Ishikawa (cell line): ENCODE measurements around the gene SPNS3.

Experiments
- CEBPB ChIP-seq: IDR thresholded peaks from 2 replicates; pipeline ENCODE4 v1.6.1; 2012
- CREB1 ChIP-seq: IDR thresholded peaks from 2 replicates; pipeline ENCODE4 v1.6.1; 2012; ENCODE audit warnings: low read depth
- EGR1 ChIP-seq: IDR thresholded peaks from 2 replicates; pipeline ENCODE4 v1.6.1; 2012
- EP300 ChIP-seq: IDR thresholded peaks from 2 replicates; pipeline ENCODE4 v1.6.1; 2012; ENCODE audit warnings: borderline replicate concordance
- FOXM1 ChIP-seq: IDR thresholded peaks from 2 replicates; pipeline ENCODE4 v1.6.1; 2012; ENCODE audit warnings: low read depth, borderline replicate concordance
- MAX ChIP-seq: IDR thresholded peaks from 2 replicates; pipeline ENCODE4 v1.6.1; 2012
- NFIC ChIP-seq: IDR thresholded peaks from 2 replicates; pipeline ENCODE4 v1.6.1; 2012
- RAD21 ChIP-seq: IDR thresholded peaks from 2 replicates; pipeline ENCODE4 v1.6.1; 2012; ENCODE audit warnings: low read depth
- TAF1 ChIP-seq: IDR thresholded peaks from 2 replicates; pipeline ENCODE4 v1.6.1; 2012; ENCODE audit warnings: low read depth, mild to moderate bottlenecking
- TCF12 ChIP-seq: IDR thresholded peaks from 2 replicates; pipeline ENCODE4 v1.6.1; 2012; ENCODE audit warnings: low read depth
- TEAD4 ChIP-seq: IDR thresholded peaks from 2 replicates; pipeline ENCODE4 v1.6.1; 2012
- YY1 ChIP-seq: IDR thresholded peaks from 2 replicates; pipeline ENCODE4 v1.6.1; 2012; ENCODE audit warnings: low read depth
- ZBTB7A ChIP-seq: IDR thresholded peaks from 2 replicates; pipeline ENCODE4 v1.6.1; 2012; ENCODE audit warnings: low read depth
- TF ChIP-seq, protein P1 (sequence below): IDR thresholded peaks from 2 replicates; pipeline ENCODE4 v1.6.1; 2012; ENCODE audit warnings: low read depth, mild to moderate bottlenecking

- TF ChIP-seq RAD21 (no peak), YY1 (no peak), EP300 (no peak), MAX (no peak), EGR1 (no peak), CEBPB (no peak), NFIC (no peak; the same call in 1 of the 2 replicates), CREB1 (no peak), ZBTB7A (no peak), TCF12 (no peak), TAF1 (no peak), FOXM1 (no peak), TEAD4 (no peak)
- TF ChIP-seq, protein P1, sequence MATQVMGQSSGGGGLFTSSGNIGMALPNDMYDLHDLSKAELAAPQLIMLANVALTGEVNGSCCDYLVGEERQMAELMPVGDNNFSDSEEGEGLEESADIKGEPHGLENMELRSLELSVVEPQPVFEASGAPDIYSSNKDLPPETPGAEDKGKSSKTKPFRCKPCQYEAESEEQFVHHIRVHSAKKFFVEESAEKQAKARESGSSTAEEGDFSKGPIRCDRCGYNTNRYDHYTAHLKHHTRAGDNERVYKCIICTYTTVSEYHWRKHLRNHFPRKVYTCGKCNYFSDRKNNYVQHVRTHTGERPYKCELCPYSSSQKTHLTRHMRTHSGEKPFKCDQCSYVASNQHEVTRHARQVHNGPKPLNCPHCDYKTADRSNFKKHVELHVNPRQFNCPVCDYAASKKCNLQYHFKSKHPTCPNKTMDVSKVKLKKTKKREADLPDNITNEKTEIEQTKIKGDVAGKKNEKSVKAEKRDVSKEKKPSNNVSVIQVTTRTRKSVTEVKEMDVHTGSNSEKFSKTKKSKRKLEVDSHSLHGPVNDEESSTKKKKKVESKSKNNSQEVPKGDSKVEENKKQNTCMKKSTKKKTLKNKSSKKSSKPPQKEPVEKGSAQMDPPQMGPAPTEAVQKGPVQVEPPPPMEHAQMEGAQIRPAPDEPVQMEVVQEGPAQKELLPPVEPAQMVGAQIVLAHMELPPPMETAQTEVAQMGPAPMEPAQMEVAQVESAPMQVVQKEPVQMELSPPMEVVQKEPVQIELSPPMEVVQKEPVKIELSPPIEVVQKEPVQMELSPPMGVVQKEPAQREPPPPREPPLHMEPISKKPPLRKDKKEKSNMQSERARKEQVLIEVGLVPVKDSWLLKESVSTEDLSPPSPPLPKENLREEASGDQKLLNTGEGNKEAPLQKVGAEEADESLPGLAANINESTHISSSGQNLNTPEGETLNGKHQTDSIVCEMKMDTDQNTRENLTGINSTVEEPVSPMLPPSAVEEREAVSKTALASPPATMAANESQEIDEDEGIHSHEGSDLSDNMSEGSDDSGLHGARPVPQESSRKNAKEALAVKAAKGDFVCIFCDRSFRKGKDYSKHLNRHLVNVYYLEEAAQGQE, result no peak
These were observed 72.6 kb downstream of the SPNS3 start for GRCh38 chr17:4506175-4506813.
